Duodenal mucosa (tissue), 2 donors: Measurements from ENCODE around the gene L3MBTL1.

Experiments
- H3K27ac ChIP-seq: one replicate; pipeline ENCODE4 v1.7.0; 2013; ENCODE audit warnings: low read depth, low read length
- H3K27me3 ChIP-seq, 2 donors: one replicate each; pipeline ENCODE4 v1.7.0; 2013; ENCODE audit warnings: low read length in 2 of 2, control low read depth in 1 of 2; ENCODE audit not compliant: insufficient read depth in 2 of 2, control insufficient read depth in 1 of 2
- H3K36me3 ChIP-seq, 2 donors: one replicate each; pipeline ENCODE4 v1.7.0; 2013; ENCODE audit warnings: low read length in 2 of 2, control low read depth in 1 of 2; ENCODE audit not compliant: insufficient read depth in 2 of 2, control insufficient read depth in 1 of 2
- H3K4me1 ChIP-seq, 2 donors: one replicate each; pipeline ENCODE4 v1.7.0; 2013; ENCODE audit warnings: low read length in 2 of 2, control low read depth in 1 of 2; ENCODE audit not compliant: insufficient read depth in 2 of 2, control insufficient read depth in 1 of 2
- H3K4me3 ChIP-seq, 2 donors: one replicate each; pipeline ENCODE4 v1.7.0; 2013; ENCODE audit warnings: low read length in 2 of 2, low read depth in 1 of 2
- H3K9ac ChIP-seq, 2 donors: one replicate each; pipeline ENCODE4 v1.7.0; 2013; ENCODE audit warnings: low read length in 2 of 2, low read depth in 1 of 2
- H3K9me3 ChIP-seq, 2 donors: one replicate each; pipeline ENCODE4 v1.7.0; 2013; ENCODE audit warnings: low read length in 2 of 2, control low read depth in 1 of 2; ENCODE audit not compliant: control insufficient read depth in 1 of 2

The L3MBTL1 gene

GRCh38 chr20:43507150-43508080, at the start of gene L3MBTL1:
Gene L3MBTL1, plus strand, starts transcription at chr20:43507697. Its CDS starts 5,807 bp downstream, at chr20:43513504.
- no peaks in the 10 kb centered on the region for H3K4me1 ChIP-seq
- H3K9me3 ChIP-seq, result no peaks in the 10 kb centered on the region
- H3K36me3 ChIP-seq, result no peaks in the 10 kb centered on the region
- H3K27ac ChIP-seq, result no peak within 1 kb of the TSS
- H3K4me3 ChIP-seq, result peak within 1 kb of the TSS; percentile 67 to 71
- peaks cover 7 to 24% of the 10 kb centered on the region in 2 donors for H3K27me3 ChIP-seq
- no peak within 1 kb of the TSS for H3K9ac ChIP-seq

- Histone ChIP-seq H3K4me1 (peaks cover 12 to 19% of the 10 kb centered on the region in 2 donors), H3K36me3 (peaks cover 33 to 43% of the 10 kb centered on the region in 2 donors), H3K9ac (peak overlapping the region; percentile 86 to 99)
These were observed 49.0 kb upstream of the L3MBTL1 start for GRCh38 chr20:43458422-43458924.

GRCh38 chr20:43459022-43459942, 48.2 kb upstream of the L3MBTL1 start:
- Histone ChIP-seq H3K9ac (peak overlapping the region; percentile 63 to 69), H3K36me3 (peaks cover 42 to 51% of the 10 kb centered on the region in 2 donors), H3K4me3 (peak overlapping the region; percentile 83 to 94), H3K27ac (no peak overlapping the region), H3K27me3 (peaks cover 0 to 3% of the 10 kb centered on the region in 2 donors), H3K9me3 (no peaks in the 10 kb centered on the region), H3K4me1 (peaks cover 12 to 19% of the 10 kb centered on the region in 2 donors)

More at GRCh38 chr20:43458422-43458924, 49.0 kb upstream of the L3MBTL1 start:
- no peaks in the 10 kb centered on the region for H3K9me3 ChIP-seq
- peaks cover 0 to 4% of the 10 kb centered on the region in 2 donors for H3K27me3 ChIP-seq
- peak overlapping the region; percentile 83 to 94 for H3K4me3 ChIP-seq
- peak overlapping the region; percentile 100 for H3K27ac ChIP-seq

- no peaks in the 10 kb centered on the region for H3K27me3 ChIP-seq
- H3K9me3 ChIP-seq, result no peaks in the 10 kb centered on the region
- H3K36me3 ChIP-seq, result peaks cover 49 to 61% of the 10 kb centered on the region in 2 donors
- no peak overlapping the region for H3K9ac ChIP-seq
- no peak overlapping the region for H3K4me3 ChIP-seq
- peaks cover 12 to 19% of the 10 kb centered on the region in 2 donors for H3K4me1 ChIP-seq
- no peak overlapping the region for H3K27ac ChIP-seq
These were observed 47.2 kb upstream of the L3MBTL1 start for GRCh38 chr20:43460172-43460829.

- Histone ChIP-seq H3K9me3 (no peaks in the 10 kb centered on the region), H3K4me1 (peaks cover 12 to 19% of the 10 kb centered on the region in 2 donors), H3K36me3 (peaks cover 49 to 66% of the 10 kb centered on the region in 2 donors), H3K27me3 (no peaks in the 10 kb centered on the region), H3K4me3 (no peak overlapping the region), H3K27ac (no peak overlapping the region), H3K9ac (no peak overlapping the region)
These were observed 46.7 kb upstream of the L3MBTL1 start for GRCh38 chr20:43460830-43461200.

GRCh38 chr20:43461894-43462659, 45.4 kb upstream of the L3MBTL1 start:
- H3K4me3 ChIP-seq, result no peak overlapping the region
- H3K4me1 ChIP-seq, result peaks cover 5 to 15% of the 10 kb centered on the region in 2 donors
- no peak overlapping the region for H3K9ac ChIP-seq
- no peaks in the 10 kb centered on the region for H3K9me3 ChIP-seq
- no peaks in the 10 kb centered on the region for H3K27me3 ChIP-seq
- H3K27ac ChIP-seq, result no peak overlapping the region
- peaks cover 56 to 77% of the 10 kb centered on the region in 2 donors for H3K36me3 ChIP-seq

GRCh38 chr20:43462660-43463526, 44.6 kb upstream of the L3MBTL1 start:
- Histone ChIP-seq H3K4me1 (peaks cover 5 to 15% of the 10 kb centered on the region in 2 donors), H3K4me3 (no peak overlapping the region), H3K36me3 (peaks cover 56 to 81% of the 10 kb centered on the region in 2 donors), H3K27ac (no peak overlapping the region), H3K9ac (no peak overlapping the region), H3K27me3 (no peaks in the 10 kb centered on the region), H3K9me3 (no peaks in the 10 kb centered on the region)

- peaks cover 5 to 15% of the 10 kb centered on the region in 2 donors for H3K4me1 ChIP-seq
These were observed 43.8 kb upstream of the L3MBTL1 start for GRCh38 chr20:43463527-43464218.

More at GRCh38 chr20:43463527-43464218, 43.8 kb upstream of the L3MBTL1 start:
- Histone ChIP-seq H3K36me3 (peaks cover 56 to 81% of the 10 kb centered on the region in 2 donors), H3K27ac (no peak overlapping the region), H3K9ac (no peak overlapping the region), H3K9me3 (no peaks in the 10 kb centered on the region), H3K4me3 (no peak overlapping the region), H3K27me3 (no peaks in the 10 kb centered on the region)
